ENCODE results near the gene GPNMB. TPM values are rescaled to one million over a fixed set of nuclear protein-coding genes. Genes with fewer than 3 reads are reported as not detected.
A peak's percentile ranks its signal among the peaks of the same experiment; 100 is the strongest.

The GPNMB gene
- total RNA-seq, 1 donor: 380 TPM

- no peak overlapping the region for H3K27ac ChIP-seq (ENCODE audit: low read depth, low read length)
- no peaks in the 10 kb centered on the region for H3K36me3 ChIP-seq (ENCODE audit: insufficient read depth, low read length)
- no peaks in the 10 kb centered on the region for H3K4me1 ChIP-seq (ENCODE audit: insufficient read depth, low read length)
- no peak for TF ChIP-seq CTCF (IDR thresholded peaks at IDR 0.05; ENCODE audit: extremely low read depth, low read depth, low read length)
- peak overlapping the region; percentile 77 for H3K4me2 ChIP-seq (ENCODE audit: insufficient read depth, low read length)
- H3K9me3 ChIP-seq (ENCODE audit: low read depth, low read length): no peaks in the 10 kb centered on the region
- no peaks in the 10 kb centered on the region for H3K27me3 ChIP-seq (ENCODE audit: insufficient read depth, low read length)
- H2AFZ ChIP-seq (ENCODE audit: low read length): peak overlapping the region; percentile 78
- DNase-seq (ENCODE audit: insufficient read length, low spot score, missing footprints): no peak
- H4K20me1 ChIP-seq (ENCODE audit: insufficient read depth, low read length): no peaks in the 10 kb centered on the region
- peak overlapping the region; percentile 59 for H3K4me3 ChIP-seq (ENCODE audit: insufficient read depth, low read length)
- H3K79me2 ChIP-seq (ENCODE audit: insufficient read depth, low read length): no peaks in the 10 kb centered on the region
These were observed 11.8 kb upstream of the GPNMB start for GRCh38 chr7:23234569-23235296.

- H3K36me3 ChIP-seq (ENCODE audit: insufficient read depth, low read length): no peaks in the 10 kb centered on the region
- no peak overlapping the region for H2AFZ ChIP-seq (ENCODE audit: low read length)
- H3K9me3 ChIP-seq (ENCODE audit: low read depth, low read length): no peaks in the 10 kb centered on the region
- H3K79me2 ChIP-seq (ENCODE audit: insufficient read depth, low read length): no peaks in the 10 kb centered on the region
- H3K4me3 ChIP-seq (ENCODE audit: insufficient read depth, low read length): no peak overlapping the region
- H3K27me3 ChIP-seq (ENCODE audit: insufficient read depth, low read length): no peaks in the 10 kb centered on the region
- DNase-seq (ENCODE audit: insufficient read length, low spot score, missing footprints): peak; percentile 63
- no peak overlapping the region for H3K27ac ChIP-seq (ENCODE audit: low read depth, low read length)
- no peaks in the 10 kb centered on the region for H4K20me1 ChIP-seq (ENCODE audit: insufficient read depth, low read length)
- H3K4me1 ChIP-seq (ENCODE audit: insufficient read depth, low read length): no peaks in the 10 kb centered on the region
- H3K4me2 ChIP-seq (ENCODE audit: insufficient read depth, low read length): no peak overlapping the region
- TF ChIP-seq CTCF (IDR thresholded peaks at IDR 0.05; ENCODE audit: extremely low read depth, low read depth, low read length): no peak
These were observed 10.8 kb upstream of the GPNMB start for GRCh38 chr7:23235813-23236221.

GRCh38 chr7:23237000-23237399 lies 9.6 kb upstream of the GPNMB start:
- Histone ChIP-seq H3K79me2 (ENCODE audit: insufficient read depth, low read length) (no peaks in the 10 kb centered on the region), H2AFZ (ENCODE audit: low read length) (no peak overlapping the region), H3K27me3 (ENCODE audit: insufficient read depth, low read length) (no peaks in the 10 kb centered on the region), H3K9me3 (ENCODE audit: low read depth, low read length) (no peaks in the 10 kb centered on the region), H3K4me2 (ENCODE audit: insufficient read depth, low read length) (no peak overlapping the region), H4K20me1 (ENCODE audit: insufficient read depth, low read length) (no peaks in the 10 kb centered on the region), H3K36me3 (ENCODE audit: insufficient read depth, low read length) (no peaks in the 10 kb centered on the region), H3K27ac (ENCODE audit: low read depth, low read length) (no peak overlapping the region), H3K4me1 (ENCODE audit: insufficient read depth, low read length) (no peaks in the 10 kb centered on the region), H3K4me3 (ENCODE audit: insufficient read depth, low read length) (no peak overlapping the region)
- no peak for DNase-seq (ENCODE audit: insufficient read length, low spot score, missing footprints)
- TF ChIP-seq CTCF (IDR thresholded peaks at IDR 0.05; ENCODE audit: extremely low read depth, low read depth, low read length): no peak

- Histone ChIP-seq H3K4me2 (ENCODE audit: insufficient read depth, low read length) (no peak overlapping the region), H4K20me1 (ENCODE audit: insufficient read depth, low read length) (no peaks in the 10 kb centered on the region), H3K4me1 (ENCODE audit: insufficient read depth, low read length) (peaks cover 4% of the 10 kb centered on the region), H3K4me3 (ENCODE audit: insufficient read depth, low read length) (no peak overlapping the region), H3K79me2 (ENCODE audit: insufficient read depth, low read length) (no peaks in the 10 kb centered on the region), H3K36me3 (ENCODE audit: insufficient read depth, low read length) (no peaks in the 10 kb centered on the region), H3K27me3 (ENCODE audit: insufficient read depth, low read length) (no peaks in the 10 kb centered on the region), H3K27ac (ENCODE audit: low read depth, low read length) (no peak overlapping the region), H3K9me3 (ENCODE audit: low read depth, low read length) (no peaks in the 10 kb centered on the region), H2AFZ (ENCODE audit: low read length) (no peak overlapping the region)
- DNase-seq (ENCODE audit: insufficient read length, low spot score, missing footprints): no peak
- no peak for TF ChIP-seq CTCF (IDR thresholded peaks at IDR 0.05; ENCODE audit: extremely low read depth, low read depth, low read length)
These were observed 7.5 kb upstream of the GPNMB start for GRCh38 chr7:23238983-23239652.
